PFSK-1 (cell line): ENCODE results near the gene HHATL.

Experiments
- POLR2AphosphoS5 ChIP-seq: IDR thresholded peaks from 2 replicates; pipeline ENCODE4 v1.6.1; 2012; ENCODE audit warnings: low read depth, mild to moderate bottlenecking, control low read depth, low read length, moderate library complexity
- REST ChIP-seq, 2 experiments: IDR thresholded peaks; 2 replicates each; pipeline versions ENCODE4 v1.6.1 to v1.8.0; 2011 to 2012; ENCODE audit warnings: low read depth in 2 of 2, low read length in 2 of 2, control low read depth in 1 of 2, inconsistent platforms in 1 of 2, mild to moderate bottlenecking in 1 of 2, moderate library complexity in 1 of 2; ENCODE audit not compliant: insufficient read depth in 1 of 2
- SIN3A ChIP-seq: IDR thresholded peaks from 2 replicates; pipeline ENCODE4 v1.6.1; 2012; ENCODE audit warnings: mild to moderate bottlenecking, low read length, moderate library complexity, borderline replicate concordance; ENCODE audit not compliant: insufficient read depth

GRCh38 chr3:42684632-42685362 is 17.8 kb downstream of the HHATL start:
- TF ChIP-seq POLR2AphosphoS5 (no peak), REST (IDR thresholded peaks at IDR 0.05; ENCODE audit: insufficient read depth in 1 of 2, low read depth in 2 of 2, low read length in 2 of 2) (no peak), SIN3A (no peak)
